Vagina (tissue), 2 donors: ENCODE measurements around the gene EDNRB. TPM values are rescaled to one million over a fixed set of nuclear protein-coding genes. Genes with fewer than 3 reads are reported as not detected.

Source experiments
- DNase-seq, 2 donors: peaks; one replicate each; pipeline ENCODE4 v3.0.0-alpha.2; 2017; ENCODE audit errors: extremely low spot score in 2 of 2
- H3K27ac ChIP-seq: fragments of 200-600 bp; sonication (generic); one replicate; pipeline ENCODE4 v1.5.1; 2019
- H3K27me3 ChIP-seq: fragments of 200-600 bp; sonication (generic); one replicate; pipeline ENCODE4 v1.5.1; 2019
- H3K36me3 ChIP-seq, 2 donors: fragments of 200-600 bp; sonication (generic); one replicate each; pipeline ENCODE4 v1.5.1; 2017 to 2019
- H3K4me1 ChIP-seq: fragments of 200-600 bp; sonication (generic); one replicate; pipeline ENCODE4 v1.5.1; 2019
- H3K4me3 ChIP-seq, 2 donors: fragments of 200-600 bp; sonication (generic); 1 replicate in 1 of 2; 2 replicates in 1 of 2; pipeline ENCODE4 v1.5.1; 2016 to 2019
- H3K9me3 ChIP-seq: fragments of 200-600 bp; sonication (generic); one replicate; pipeline ENCODE4 v1.5.1; 2019
- CTCF ChIP-seq, 3 experiments: fragments of 450-650 bp in 2 of 3; fragments of 200-600 bp in 1 of 3; sonication (generic) in 1 of 3; IDR thresholded peaks; one replicate each; pipeline ENCODE4 v1.5.1; 2017 to 2019; ENCODE audit warnings: antibody characterized with exemption in 3 of 3, mild to moderate bottlenecking in 2 of 3, moderate library complexity in 2 of 3
- POLR2A ChIP-seq, 2 donors: fragments of 450-650 bp; IDR thresholded peaks; one replicate each; pipeline ENCODE4 v1.6.1; 2017; ENCODE audit warnings: antibody characterized with exemption in 2 of 2, mild to moderate bottlenecking in 2 of 2, moderate library complexity in 2 of 2
- POLR2AphosphoS5 ChIP-seq, 2 donors: sonication (generic); formaldehyde crosslinking; IDR thresholded peaks; one replicate each; pipeline ENCODE4 v1.9.0; 2017; ENCODE audit warnings: antibody characterized with exemption in 2 of 2, mild to moderate bottlenecking in 2 of 2, low read depth in 1 of 2; ENCODE audit not compliant: insufficient read depth in 1 of 2
- intact Hi-C: fragments of 100-400 bp; cut with DNase I; formaldehyde crosslinking; loops from one replicate; pipeline ENCODE4 v1.15.1; 2023
- total RNA-seq: library from RNA; depleted of rRNA; stranded (reverse); fragments of >200 nt; gene quantifications from one replicate; pipeline ENCODE4 v1.2.3, GENCODE V29; 2016

The EDNRB gene
- total RNA-seq, 1 donor from 2014 or later = 46.2 TPM

- no peaks in the 10 kb centered on the region for H3K27me3 ChIP-seq
- no peaks in the 10 kb centered on the region for H3K36me3 ChIP-seq
Observed at GRCh38 chr13:77928909-77929308, 10.3 kb upstream of the EDNRB start.

GRCh38 chr13:77925616-77926015 lies 7.0 kb upstream of the EDNRB start:
- no peaks in the 10 kb centered on the region for H3K9me3 ChIP-seq
- no peak overlapping the region for H3K4me3 ChIP-seq
- H3K27me3 ChIP-seq = no peaks in the 10 kb centered on the region
- no peak overlapping the region for H3K27ac ChIP-seq
- intact Hi-C loops = no loop called here
- no peak for DNase-seq
- TF ChIP-seq POLR2AphosphoS5 (IDR thresholded peaks at IDR 0.05; ENCODE audit: insufficient read depth in 1 of 2, low read depth in 1 of 2) (no peak), POLR2A (IDR thresholded peaks at IDR 0.05) (no peak), CTCF (IDR thresholded peaks at IDR 0.05) (no peak)
- H3K36me3 ChIP-seq = no peaks in the 10 kb centered on the region
- H3K4me1 ChIP-seq = no peaks in the 10 kb centered on the region

More at GRCh38 chr13:77928909-77929308, 10.3 kb upstream of the EDNRB start:
- no peaks in the 10 kb centered on the region for H3K9me3 ChIP-seq
- H3K27ac ChIP-seq = no peak overlapping the region
- TF ChIP-seq CTCF (IDR thresholded peaks at IDR 0.05) (no peak), POLR2A (IDR thresholded peaks at IDR 0.05) (no peak), POLR2AphosphoS5 (IDR thresholded peaks at IDR 0.05; ENCODE audit: insufficient read depth in 1 of 2, low read depth in 1 of 2) (no peak)
- intact Hi-C loops = no loop called here
- H3K4me1 ChIP-seq = no peaks in the 10 kb centered on the region
- H3K4me3 ChIP-seq = no peak overlapping the region
- DNase-seq = no peak

- intact Hi-C loops = no loop called here
Observed at GRCh38 chr13:77919921-77920294, 1.3 kb upstream of the EDNRB start.

DNA sequence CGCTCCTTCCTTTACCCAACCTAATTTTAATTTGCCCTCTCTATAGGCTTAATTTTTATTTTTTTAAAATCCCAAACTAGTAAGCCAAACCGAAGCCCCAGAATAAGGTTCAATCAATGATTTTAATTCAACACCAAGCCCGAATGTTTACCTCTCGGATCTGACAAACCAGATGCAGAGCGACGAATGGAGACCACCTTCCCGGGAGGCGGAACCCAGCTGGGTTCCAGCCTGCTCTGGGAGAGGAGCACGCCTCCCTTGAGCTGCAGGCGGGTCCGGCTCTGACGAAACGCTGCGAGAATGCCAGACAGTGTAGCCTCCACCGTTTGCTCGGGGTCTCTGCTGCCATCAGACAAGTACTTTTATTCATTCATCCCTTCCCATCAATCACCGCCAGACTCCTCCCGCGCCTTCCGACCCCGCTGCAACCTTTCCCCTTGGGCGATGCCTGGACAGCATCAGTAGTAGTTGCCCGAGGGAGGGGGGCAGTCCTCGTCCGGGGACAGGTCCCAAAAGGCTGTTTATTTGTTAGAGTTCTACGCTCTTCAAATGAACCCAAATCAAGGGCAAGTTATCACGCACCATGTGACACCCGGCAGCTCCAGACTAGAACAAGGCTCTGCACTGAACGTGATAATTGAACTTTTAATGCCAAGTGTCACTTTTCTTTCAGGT lies 752 bp upstream of the EDNRB start:
- H3K4me3 ChIP-seq = peak overlapping the region; percentile 47 to 55
- TF ChIP-seq CTCF (IDR thresholded peaks at IDR 0.05) (no peak), POLR2A (IDR thresholded peaks at IDR 0.05) (peak in 1 of 2 donors; percentile 29), POLR2AphosphoS5 (IDR thresholded peaks at IDR 0.05; ENCODE audit: insufficient read depth in 1 of 2, low read depth in 1 of 2) (peak in 1 of 2 donors; percentile 58)
- intact Hi-C loops = no loop called here
- H3K9me3 ChIP-seq = no peaks in the 10 kb centered on the region
- H3K36me3 ChIP-seq = no peaks in the 10 kb centered on the region
- no peaks in the 10 kb centered on the region for H3K27me3 ChIP-seq
- DNase-seq = no peak
- peaks cover 6% of the 10 kb centered on the region for H3K4me1 ChIP-seq
- peak overlapping the region; percentile 53 for H3K27ac ChIP-seq

More at GRCh38 chr13:77919921-77920294, 1.3 kb upstream of the EDNRB start:
- DNase-seq = no peak
- Histone ChIP-seq H3K27ac (peak overlapping the region; percentile 53), H3K9me3 (no peaks in the 10 kb centered on the region), H3K4me3 (peak overlapping the region; percentile 47 to 55), H3K27me3 (no peaks in the 10 kb centered on the region), H3K4me1 (peaks cover 6% of the 10 kb centered on the region), H3K36me3 (no peaks in the 10 kb centered on the region)
- no peak for TF ChIP-seq POLR2A (IDR thresholded peaks at IDR 0.05)
- no peak for TF ChIP-seq POLR2AphosphoS5 (IDR thresholded peaks at IDR 0.05; ENCODE audit: insufficient read depth in 1 of 2, low read depth in 1 of 2)
- no peak for TF ChIP-seq CTCF (IDR thresholded peaks at IDR 0.05)

GRCh38 chr13:77916488-77916887 lies 2.1 kb downstream of the EDNRB start:
- Histone ChIP-seq H3K4me1 (peaks cover 6% of the 10 kb centered on the region), H3K27ac (peak overlapping the region; percentile 53), H3K9me3 (no peaks in the 10 kb centered on the region), H3K4me3 (peak overlapping the region; percentile 47 to 55), H3K36me3 (no peaks in the 10 kb centered on the region), H3K27me3 (no peaks in the 10 kb centered on the region)
- TF ChIP-seq CTCF (IDR thresholded peaks at IDR 0.05) (no peak), POLR2AphosphoS5 (IDR thresholded peaks at IDR 0.05; ENCODE audit: insufficient read depth in 1 of 2, low read depth in 1 of 2) (no peak), POLR2A (IDR thresholded peaks at IDR 0.05) (no peak)
- DNase-seq = no peak
- intact Hi-C loops = no loop called here
